ENCODE measurements around the gene KNL1.
"Not testable (repeated sequence)": the region's sequence is repeated elsewhere in the genome, so short reads cannot be mapped to it uniquely, and the experiment has no call there.

KNL1 gene, protein sequence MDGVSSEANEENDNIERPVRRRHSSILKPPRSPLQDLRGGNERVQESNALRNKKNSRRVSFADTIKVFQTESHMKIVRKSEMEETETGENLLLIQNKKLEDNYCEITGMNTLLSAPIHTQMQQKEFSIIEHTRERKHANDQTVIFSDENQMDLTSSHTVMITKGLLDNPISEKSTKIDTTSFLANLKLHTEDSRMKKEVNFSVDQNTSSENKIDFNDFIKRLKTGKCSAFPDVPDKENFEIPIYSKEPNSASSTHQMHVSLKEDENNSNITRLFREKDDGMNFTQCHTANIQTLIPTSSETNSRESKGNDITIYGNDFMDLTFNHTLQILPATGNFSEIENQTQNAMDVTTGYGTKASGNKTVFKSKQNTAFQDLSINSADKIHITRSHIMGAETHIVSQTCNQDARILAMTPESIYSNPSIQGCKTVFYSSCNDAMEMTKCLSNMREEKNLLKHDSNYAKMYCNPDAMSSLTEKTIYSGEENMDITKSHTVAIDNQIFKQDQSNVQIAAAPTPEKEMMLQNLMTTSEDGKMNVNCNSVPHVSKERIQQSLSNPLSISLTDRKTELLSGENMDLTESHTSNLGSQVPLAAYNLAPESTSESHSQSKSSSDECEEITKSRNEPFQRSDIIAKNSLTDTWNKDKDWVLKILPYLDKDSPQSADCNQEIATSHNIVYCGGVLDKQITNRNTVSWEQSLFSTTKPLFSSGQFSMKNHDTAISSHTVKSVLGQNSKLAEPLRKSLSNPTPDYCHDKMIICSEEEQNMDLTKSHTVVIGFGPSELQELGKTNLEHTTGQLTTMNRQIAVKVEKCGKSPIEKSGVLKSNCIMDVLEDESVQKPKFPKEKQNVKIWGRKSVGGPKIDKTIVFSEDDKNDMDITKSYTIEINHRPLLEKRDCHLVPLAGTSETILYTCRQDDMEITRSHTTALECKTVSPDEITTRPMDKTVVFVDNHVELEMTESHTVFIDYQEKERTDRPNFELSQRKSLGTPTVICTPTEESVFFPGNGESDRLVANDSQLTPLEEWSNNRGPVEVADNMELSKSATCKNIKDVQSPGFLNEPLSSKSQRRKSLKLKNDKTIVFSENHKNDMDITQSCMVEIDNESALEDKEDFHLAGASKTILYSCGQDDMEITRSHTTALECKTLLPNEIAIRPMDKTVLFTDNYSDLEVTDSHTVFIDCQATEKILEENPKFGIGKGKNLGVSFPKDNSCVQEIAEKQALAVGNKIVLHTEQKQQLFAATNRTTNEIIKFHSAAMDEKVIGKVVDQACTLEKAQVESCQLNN (N-terminal part only)

DNA sequence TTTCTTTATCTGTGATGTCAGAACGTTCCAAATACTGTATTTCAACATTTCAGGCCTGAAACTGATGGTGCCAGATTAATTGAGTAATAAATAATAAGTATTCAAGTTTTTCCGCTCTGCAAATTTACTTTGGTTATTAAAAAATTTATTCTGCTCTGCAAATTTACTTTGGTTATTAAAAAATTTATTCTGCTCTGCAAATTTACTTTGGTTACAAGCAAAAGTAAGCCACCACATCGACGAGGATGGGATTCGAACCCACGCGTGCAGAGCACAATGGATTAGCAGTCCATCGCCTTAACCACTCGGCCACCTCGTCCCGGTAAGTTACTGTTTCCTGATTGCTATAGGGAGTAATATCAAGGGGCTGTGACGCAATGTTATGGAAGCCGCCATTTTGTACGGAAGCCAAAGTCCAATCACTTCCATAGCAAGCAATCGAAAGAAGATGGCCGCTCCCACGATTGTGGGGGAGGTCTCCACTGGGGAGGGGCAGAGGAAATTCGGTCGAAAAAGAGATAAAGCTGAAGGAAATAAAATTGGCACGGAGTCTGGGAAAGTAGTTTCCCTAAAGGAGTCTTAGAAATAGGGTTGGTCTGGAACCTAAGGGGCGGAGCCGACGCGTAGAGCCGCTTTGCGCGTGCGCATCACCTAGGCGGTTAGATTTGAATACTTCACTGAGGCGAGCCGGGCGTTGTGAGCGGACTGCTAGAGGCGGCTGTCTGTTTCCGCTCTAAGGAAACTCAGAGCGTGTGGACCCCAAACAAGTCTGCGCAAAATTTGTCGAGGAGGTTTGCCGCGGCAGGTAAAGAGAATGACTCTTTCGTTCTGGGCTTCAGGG, at the start of gene KNL1:
TSS of gene KNL1 (plus strand) at position 662 of the 841 bp plus-strand sequence. CDS start 8,683 bp downstream, outside the sequence.
- peak; percentile 97 for DNase-seq (ENCODE audit: low read depth)

DNA sequence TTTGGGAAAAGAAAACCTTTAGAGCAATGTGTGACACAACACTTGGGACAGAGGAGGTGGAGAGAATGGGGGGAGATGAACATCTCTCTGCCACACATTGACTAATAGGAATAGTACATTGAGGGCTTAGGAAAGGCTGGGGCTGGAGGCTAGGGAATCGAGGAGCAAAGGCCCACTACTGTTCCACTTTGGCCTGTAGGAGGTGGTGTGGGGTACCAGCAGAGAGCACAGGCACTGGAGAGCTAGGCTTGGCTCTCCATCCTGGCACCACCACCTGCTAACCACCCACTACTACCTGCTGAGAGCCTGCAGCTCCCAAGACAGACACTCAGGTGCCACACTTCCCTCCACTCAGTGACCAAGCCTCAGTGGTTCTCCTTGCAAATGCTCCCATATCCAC, 48.6 kb upstream of the KNL1 start:
- DNase-seq (ENCODE audit: low read depth) = no peak

DNA sequence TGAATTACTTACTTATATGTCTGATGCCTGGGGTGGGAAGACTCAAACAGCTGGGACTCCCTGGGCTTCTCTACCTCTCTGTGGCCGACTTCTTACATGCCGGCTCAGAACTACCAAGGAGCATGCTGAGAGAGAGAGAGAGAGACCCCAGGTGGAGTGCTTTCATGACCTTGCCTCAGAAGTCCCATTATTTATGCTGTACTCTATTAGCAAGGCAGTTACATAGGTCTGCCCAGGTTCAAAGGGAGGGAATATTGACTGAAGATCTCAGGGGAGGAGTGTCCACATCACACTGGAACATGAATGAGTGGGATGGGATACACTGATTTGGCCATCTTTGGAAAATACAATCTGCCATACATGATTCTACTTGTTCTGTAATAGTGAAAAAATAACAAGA, 45.4 kb upstream of the KNL1 start:
- no peak for DNase-seq (ENCODE audit: low read depth)

DNA sequence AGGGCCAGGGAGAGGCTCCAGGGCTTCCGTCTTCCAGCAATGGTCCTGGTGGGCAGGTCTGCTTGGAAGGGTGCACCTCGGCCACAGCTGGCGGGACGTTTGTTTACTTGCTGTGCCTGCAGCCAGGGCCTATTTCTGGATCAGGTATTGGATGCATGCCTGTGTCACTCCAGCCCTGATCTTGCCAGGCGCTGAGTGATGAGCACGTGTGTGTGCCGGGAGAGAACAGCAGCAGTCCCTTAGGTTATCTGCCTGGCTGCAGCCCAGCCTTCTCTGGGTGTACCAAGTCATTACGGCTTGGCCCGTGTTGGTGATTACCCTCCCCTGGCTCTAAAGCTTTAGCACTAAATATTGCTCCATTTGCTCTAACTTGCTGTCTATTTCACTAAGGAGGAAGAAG, 44.2 kb upstream of the KNL1 start:
- no peak for DNase-seq (ENCODE audit: low read depth)

DNA sequence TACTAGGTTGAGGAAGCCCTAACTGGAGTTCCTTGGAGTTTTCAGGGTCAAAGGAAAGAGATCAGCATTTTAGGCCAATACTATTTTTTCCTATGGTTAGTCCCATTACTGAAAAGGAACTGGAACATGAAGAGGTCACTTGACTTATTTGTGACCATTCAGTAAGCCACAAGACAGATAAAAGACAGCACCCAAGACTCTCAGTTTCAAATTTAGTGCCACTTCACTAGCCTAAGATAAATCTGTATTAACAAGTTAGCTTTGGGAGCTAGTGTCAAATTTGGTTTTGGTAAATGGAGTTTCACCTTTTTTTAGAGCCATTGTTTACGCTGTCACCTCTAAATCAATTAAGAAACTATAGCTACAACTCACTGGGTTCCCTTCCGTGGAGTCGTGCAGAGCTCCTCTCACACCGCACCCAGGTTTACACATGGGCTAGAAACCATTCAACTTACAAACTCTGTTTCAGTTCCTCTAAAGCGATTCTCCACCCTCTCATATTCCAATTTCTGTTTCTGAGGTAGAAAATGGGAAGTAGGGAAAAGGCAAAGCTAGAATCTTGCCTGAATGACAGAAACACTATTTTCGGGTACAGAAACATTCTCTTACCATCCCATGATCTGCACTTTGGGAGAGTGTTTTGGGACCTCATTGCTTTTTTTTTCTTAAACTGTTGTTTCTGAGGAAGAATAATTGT, 43.6 kb upstream of the KNL1 start:
- no peak for DNase-seq (ENCODE audit: low read depth)

DNA sequence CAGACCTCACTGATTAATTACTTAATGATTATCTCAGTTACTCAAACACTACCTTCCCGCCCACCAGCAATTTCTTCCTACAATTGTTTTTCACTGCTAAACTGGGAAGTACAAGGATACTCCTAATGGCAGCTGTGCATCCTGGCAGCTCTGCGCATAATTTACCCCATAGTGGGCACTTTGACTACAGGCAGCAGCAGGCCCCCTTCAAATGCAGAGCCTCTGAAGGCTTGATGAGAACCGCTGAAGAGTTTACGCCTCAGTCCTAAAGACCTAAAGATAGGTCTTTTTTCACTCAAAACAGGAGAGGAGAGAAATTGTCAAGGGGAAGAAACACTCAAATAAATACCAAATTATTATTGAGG, 39.9 kb upstream of the KNL1 start:
- no peak for DNase-seq (ENCODE audit: low read depth)

DNA sequence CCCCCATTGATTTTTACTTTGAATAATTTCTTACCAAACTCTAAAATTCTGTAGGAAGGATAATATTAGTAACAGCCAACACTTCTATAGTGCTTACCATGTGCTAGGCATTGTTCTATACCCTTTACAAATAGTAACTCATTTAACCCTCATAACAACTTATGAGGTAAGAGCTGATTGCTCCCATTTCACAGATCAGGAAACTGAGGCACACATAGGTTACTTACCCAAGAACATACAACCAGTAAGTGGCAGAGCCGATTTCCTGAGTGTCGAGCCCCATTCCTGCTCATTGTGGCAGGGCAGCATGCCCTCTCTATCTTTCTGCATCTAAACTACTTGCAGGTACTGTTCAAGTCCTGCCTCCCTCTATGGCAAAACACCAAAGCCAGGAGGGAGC, 38.2 kb upstream of the KNL1 start:
- DNase-seq (ENCODE audit: low read depth) = no peak

DNA sequence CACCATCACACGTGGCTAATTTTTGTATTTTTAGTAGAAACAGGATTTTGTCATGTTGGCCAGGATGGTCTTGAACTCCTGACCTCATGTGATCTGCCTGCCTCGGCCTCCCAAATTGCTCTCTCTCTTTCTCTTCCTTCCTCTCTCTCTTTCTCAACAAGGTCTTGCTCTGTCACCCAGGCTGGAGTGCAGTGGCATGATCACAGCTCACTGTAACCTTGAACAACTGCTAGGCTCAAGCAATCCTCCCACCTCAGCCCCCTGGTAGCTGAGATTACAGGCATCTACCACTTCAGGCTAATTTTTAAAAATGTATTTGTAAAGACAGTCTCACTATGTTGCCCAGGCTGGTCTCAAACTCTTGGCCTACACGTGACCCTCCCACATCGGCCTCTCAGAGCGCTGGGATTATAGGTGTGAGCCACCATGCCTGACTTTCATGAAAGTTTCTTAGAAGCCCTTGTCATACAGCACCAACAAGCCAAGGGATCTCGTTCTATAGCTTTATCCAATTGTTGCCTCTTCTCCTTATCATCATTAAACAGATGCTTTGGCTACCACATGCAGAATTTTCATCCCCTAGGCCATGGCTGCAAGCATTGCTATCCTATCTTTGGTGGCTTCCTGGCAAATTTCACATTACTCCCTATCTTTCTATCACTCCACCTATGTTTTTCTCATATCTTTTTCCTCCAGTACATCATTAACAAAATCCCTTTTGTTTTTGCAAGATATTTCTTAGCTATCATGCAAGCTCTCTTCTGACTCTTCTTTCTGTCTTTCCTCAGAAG, 34.9 kb upstream of the KNL1 start:
- no peak for DNase-seq (ENCODE audit: low read depth)

DNA sequence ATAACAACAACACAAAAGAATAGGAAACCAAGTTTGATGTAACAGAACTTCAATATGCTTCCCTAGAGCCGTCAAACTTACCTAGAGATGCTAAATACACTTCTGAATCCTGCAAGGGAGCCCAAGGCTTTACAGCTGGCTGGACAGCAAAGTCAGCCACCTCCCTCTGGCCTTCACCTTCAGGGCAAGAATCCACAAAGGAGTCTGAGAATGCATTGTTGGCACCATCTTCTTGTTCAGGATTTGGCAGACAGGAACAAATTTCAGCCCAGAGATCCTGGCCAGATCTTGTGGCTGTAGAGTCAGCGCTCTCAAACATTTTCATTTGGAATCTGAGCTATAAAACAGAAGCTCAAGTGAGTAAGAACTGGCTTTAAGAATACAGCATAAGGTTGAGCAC, 31.4 kb upstream of the KNL1 start:
- no peak for DNase-seq (ENCODE audit: low read depth)

DNA sequence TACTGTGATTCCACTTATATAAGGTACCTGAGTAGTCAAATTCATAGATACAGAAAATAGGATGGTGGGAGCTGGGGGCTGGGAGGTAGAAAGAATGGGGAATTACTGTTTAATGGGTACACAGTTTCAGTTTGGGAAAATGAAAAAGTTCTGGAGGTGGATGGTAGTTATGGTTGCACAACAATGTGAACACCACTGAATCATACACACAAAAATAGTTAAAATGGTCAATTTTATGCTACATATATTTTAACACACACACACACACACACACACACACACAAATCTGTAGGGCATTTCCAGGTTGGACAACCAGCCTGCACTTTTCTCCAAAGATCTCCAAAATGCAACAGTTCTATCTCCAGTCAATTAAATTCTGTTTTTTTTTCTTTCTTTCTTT, 30.6 kb upstream of the KNL1 start:
- DNase-seq (ENCODE audit: low read depth) = no peak

DNA sequence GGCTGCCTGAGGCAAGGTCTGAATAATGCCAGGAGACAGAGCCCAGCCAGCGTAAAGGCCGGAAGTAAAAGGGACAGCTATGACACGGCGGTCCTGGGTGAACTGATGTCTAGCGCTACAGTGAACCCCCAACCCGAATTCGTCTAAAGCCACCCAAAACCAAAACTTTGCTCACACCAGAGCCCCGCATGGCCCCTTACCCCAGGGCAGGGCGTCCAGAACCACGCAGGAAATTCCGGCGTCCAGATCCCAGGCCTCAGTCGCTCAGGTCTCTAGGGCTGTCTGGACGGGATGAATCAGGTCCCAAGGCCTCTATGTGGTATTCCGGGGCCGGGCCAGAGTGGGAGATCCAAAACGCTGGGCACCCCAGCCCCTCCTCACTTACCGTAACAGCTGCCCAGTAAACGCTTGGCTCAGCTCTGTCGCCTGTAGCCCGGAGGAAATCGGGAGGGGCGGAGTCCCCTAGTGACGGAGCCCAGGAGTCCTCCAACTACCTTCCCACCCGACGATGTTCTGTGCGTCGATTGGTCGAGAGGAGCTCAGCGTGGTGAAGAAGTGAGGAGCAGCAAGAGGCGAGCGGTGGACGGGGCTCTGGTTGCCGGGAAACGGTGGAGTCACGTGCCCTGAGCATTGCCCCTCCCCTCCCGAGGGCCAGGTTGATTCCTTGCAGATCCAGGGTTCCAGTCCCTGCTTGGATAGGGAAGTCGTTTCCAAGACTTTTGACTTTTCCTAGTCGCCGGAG, 29.3 kb upstream of the KNL1 start, which contains the start of gene CCDC32:
TSS of gene CCDC32 (minus strand) at position 452 of the 742 bp plus-strand sequence. CDS start 2,027 bp downstream, outside the sequence.
- peak; percentile 96 for DNase-seq (ENCODE audit: low read depth)

DNA sequence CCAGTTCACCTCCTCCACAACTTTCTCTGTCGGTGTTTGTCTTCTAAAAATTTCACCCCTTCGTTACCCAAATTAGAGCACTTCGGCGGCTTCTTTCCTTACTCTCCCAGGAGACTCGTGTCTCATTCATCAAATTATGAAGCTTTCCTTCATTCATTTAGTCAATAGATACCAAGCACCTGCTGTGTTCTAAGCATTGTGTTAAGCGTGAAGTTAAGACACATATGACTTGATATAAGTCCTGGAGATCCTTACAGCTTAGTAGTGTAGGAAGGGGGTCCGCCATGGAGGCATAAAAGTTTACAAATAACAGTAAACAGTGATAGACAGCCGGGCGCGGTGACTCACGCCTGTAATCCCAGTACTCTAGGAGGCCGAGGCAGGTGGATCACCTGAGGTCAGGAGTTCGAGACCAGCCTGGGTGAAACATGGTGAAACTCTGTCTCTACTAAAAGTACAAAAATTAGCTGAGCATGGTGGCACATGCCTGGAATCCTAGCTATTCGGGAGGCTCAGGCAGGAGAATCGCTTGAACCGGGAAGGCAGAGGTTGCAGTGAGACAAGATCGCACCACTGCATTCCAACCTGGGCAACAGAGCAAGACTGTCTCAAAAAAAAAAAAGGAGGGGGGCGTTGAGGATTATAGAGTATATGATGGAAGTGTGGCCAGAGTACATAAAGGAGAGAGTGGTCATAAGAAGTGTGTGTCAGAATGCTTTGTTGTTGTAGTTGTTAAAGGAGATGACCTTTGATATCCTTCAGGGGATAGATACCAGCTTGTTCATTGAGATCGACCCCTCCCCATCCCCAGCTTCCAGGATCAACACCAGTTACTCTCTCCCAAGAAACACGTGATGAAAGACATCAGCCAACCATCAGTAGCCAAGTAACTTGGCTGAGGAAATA, 28.5 kb upstream of the KNL1 start:
- no peak for DNase-seq (ENCODE audit: low read depth)

DNA sequence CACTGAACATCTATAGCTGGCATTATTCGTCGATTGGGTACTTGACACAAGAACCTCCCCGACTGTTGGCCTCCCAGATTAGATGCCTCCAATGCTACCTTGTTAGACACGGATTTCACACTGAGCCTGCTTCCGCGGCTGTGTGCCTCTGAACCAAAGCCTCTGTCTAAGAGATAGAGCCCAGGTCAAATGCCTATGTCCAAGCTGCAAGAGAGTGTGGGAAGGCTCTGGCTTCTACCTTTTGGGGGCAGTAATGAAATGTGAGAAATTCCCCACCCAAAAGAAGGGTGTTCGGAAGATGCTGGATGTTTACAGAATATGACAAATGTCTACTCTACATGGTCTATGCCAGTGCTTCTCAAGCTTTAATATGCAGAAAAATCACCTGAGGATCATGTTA, 26.9 kb upstream of the KNL1 start:
- no peak for DNase-seq (ENCODE audit: low read depth)

DNA sequence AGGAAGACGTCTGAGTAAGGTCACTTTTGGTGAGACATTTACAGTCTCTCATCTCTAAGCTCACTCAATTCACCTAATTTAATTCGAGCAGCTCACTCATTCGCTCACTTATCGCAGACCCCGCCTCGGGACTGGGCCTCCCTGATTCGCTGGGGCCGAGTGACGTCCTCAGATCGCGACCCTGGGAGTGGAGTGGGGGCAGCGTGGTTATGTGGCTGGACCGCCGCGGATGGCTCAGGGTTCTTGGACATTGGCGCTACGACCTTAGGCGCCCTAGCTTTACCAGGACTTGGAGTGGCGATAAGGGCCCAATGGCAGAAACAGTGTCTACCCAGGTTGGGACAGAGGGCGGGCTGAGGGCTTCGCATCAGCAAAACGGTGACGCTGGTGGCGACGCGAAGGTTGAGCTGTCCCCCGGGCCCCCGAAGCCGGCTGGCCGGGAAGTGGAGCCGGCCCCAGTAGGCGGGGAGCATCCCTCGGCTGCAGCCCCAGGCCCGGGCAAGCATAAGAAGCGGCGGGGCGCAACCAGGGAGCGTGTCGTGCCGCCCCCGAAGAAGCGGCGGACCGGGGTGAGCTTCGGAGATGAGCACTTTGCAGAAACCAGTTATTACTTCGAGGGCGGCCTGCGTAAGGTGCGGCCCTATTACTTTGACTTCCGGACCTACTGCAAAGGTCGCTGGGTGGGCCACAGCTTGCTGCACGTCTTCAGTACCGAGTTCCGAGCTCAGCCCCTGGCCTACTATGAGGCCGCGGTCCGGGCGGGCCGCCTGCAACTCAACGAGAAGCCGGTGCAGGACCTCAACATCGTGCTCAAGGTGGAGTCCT, 24.7 kb upstream of the KNL1 start, which contains the start of gene RPUSD2:
TSS of gene RPUSD2 (plus strand) at position 171 of the 825 bp plus-strand sequence. CDS start at position 210, 39 bp downstream.
- DNase-seq (ENCODE audit: low read depth) = peak; percentile 68

DNA sequence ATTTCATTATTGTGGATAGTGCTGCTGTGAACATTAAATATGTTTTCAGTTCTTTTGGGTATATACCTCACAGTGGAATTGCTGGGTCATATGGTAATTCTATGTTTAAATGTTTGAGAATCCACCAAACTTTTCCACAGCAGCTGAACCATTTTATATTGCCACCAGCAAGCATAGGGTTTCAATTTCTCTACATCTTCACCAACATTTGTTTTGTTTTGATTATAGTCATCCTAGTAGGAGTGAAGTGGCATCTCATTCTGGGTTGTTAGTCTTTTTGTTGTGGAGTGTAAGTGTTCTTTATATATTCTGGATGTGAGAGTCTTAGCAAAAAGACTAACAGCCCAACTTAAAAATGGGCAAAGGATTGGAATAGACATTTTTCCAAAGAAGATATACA, 18.9 kb upstream of the KNL1 start:
- no peak for DNase-seq (ENCODE audit: low read depth)

DNA sequence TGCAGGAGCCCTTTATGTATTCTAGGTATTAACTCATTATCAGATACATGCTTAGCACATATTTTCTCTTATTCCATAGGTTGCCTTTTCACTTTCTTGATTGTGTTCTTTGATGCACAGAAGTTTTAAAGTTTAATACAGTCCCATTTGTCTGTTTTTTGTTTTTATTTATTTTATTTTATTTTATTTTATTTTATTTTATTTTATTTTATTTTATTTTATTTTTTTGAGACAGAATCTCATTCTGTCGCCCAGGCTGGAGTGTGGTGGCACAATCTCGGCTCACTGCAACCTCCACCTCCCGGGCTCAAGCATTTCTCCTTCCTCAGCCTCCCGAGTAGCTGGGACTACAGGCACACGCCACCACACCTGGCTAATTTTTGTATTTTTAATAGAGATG, 17.1 kb upstream of the KNL1 start:
- DNase-seq (ENCODE audit: low read depth) = not testable (repeated sequence)

DNA sequence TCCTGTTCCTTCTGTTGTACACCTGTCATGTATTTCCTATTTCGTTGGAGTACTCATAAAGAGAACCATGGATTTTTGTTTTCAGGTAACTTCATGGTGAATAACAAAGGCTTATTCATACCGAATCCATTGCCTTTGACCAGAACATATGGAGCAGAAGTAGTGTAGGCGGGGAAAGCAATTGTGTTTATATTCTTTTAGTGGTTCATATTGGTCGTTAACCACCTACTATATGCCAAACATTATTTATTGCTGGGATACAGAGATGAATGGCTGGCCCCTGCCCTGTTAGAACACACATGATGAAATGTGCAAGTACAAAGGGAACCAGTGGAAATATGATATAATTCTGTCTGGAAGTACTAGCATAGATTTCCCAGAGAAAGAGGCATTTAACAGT, 15.2 kb upstream of the KNL1 start:
- no peak for DNase-seq (ENCODE audit: low read depth)

Measured in fibroblast of the conjunctiva (primary cell).